DMS153 treated with DMSO at 0.1 percent for 48 hours (cell line): ENCODE measurements around the gene SIX4.
"Not testable (repeated sequence)": the region's sequence is repeated elsewhere in the genome, so short reads cannot be mapped to it uniquely, and the experiment has no call there.

ENCODE experiments used
- DNase-seq: peaks from one replicate; lab custom pipeline; 2025; ENCODE audit not compliant: unreplicated experiment; lab: John Stamatoyannopoulos, UW

The SIX4 gene

GRCh38 chr14:60723907-60724618 is at the start of gene SIX4:
Gene SIX4, minus strand, starts transcription at chr14:60724351. Its CDS starts 277 bp downstream, at chr14:60724074.
- DNase-seq: peak; percentile 95

- DNase-seq: no peak
These were observed 49.4 kb upstream of the SIX4 start for GRCh38 chr14:60773558-60773957.

- no peak for DNase-seq
These were observed 47.0 kb upstream of the SIX4 start for GRCh38 chr14:60771117-60771516.

GRCh38 chr14:60768602-60769001 is 44.5 kb upstream of the SIX4 start:
- no peak for DNase-seq

GRCh38 chr14:60760644-60761364 is 36.7 kb upstream of the SIX4 start:
- peak; percentile 39 for DNase-seq

GRCh38 chr14:60760209-60760608 is 36.1 kb upstream of the SIX4 start:
- DNase-seq: no peak

GRCh38 chr14:60758885-60759284 is 34.7 kb upstream of the SIX4 start:
- peak; percentile 18 for DNase-seq

GRCh38 chr14:60757567-60758002 is 33.4 kb upstream of the SIX4 start:
- no peak for DNase-seq

GRCh38 chr14:60756847-60757246 is 32.7 kb upstream of the SIX4 start:
- no peak for DNase-seq

GRCh38 chr14:60753264-60754119 is 29.3 kb upstream of the SIX4 start:
- no peak for DNase-seq

GRCh38 chr14:60744566-60744965 is 20.4 kb upstream of the SIX4 start:
- DNase-seq: no peak

GRCh38 chr14:60738843-60739508 is 14.8 kb upstream of the SIX4 start:
- DNase-seq: no peak

GRCh38 chr14:60736494-60736893 is 12.3 kb upstream of the SIX4 start:
- no peak for DNase-seq

- DNase-seq: no peak
These were observed 11.3 kb upstream of the SIX4 start for GRCh38 chr14:60735416-60735815.

GRCh38 chr14:60734465-60735242 is 10.5 kb upstream of the SIX4 start, which contains the start of gene MNAT1:
Gene MNAT1, plus strand, starts transcription at chr14:60734761. Its CDS starts 102 bp downstream, at chr14:60734863.
- peak; percentile 50 for DNase-seq

- DNase-seq: no peak
These were observed 8.8 kb upstream of the SIX4 start for GRCh38 chr14:60732840-60733483.

- not testable (repeated sequence) for DNase-seq
These were observed 7.1 kb upstream of the SIX4 start for GRCh38 chr14:60731291-60731690.

- DNase-seq: no peak
These were observed 840 bp downstream of the SIX4 start for GRCh38 chr14:60723116-60723906.
